ENCODE data around the gene KMT2E.

The KMT2E gene

DNA sequence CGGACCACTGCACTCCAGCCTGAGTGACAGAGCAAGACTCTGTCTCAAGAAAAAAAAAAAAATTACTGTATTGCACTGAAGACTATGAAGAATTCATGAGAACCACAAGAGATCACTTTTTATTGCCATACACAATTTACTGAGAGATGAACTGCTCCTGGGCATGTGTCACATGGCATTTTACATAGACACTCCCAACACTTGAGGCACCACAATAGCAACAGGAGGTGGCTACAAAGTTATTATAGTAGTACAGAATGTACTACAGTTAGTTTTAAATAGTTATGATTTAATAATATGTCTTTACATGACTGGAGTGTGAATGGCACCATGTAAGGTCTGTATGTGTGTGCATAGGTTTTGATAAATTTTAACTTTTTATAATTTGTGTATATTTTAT is 70.6 kb downstream of the KMT2E start:
- no peak for DNase-seq

GRCh38 chr7:105086850-105087249 is 72.8 kb downstream of the KMT2E start:
- DNase-seq: no peak

DNA sequence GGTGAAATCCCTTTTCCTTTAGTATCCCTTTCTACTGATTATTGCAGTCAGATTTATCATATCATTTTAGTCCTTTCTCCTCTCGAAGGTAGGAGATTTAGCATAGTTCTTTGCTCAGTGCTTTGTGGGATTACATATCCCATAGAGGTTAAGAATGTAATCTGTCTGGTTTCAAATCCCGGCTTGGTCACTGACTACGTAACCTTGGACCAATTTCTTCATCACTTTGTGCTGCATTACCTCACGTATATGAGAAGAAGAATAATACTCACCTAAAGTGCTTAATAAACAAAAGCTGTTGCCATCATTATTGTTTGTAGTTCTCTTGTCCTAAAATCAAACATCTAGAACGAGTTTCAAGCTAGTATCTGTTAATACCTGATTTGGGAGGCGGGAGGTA is 74.0 kb downstream of the KMT2E start:
- no peak for DNase-seq

DNA sequence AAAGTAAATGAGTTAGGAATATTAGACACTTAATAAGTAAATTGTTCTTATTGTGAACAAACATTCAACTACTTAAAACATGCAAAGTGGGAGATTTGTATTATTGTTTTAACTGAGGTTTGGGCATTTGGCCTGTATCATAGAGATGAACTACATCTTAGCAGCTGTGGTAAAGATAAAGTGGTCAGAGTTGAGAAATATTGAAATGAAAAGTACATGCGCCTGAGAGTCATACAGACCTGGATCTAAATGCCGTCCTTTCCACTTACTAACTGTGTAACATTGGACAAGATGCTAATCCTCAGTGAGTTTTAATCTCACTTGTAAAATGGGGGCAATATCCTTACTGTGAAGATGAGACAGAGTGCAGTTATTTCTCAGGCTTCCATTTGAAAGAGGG is 74.5 kb downstream of the KMT2E start:
- DNase-seq: no peak

DNA sequence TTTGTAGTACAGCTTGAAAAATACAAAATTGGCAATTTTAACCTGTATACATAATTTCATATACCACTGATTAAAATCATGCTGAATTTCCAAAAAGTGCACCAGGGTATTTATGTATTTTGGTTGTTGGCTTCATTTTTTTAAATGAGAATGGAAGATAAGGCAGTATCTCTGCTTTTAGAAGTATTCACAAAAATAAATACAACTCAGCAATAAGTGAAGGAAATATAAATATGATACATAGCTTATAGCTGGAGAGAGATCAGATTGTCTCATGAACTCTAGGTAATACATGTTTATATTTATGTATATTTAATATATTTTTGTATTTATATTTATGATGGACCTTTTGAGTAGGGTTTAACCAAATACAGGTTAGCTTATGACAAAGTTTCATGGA is 81.0 kb downstream of the KMT2E start:
- no peak for DNase-seq

DNA sequence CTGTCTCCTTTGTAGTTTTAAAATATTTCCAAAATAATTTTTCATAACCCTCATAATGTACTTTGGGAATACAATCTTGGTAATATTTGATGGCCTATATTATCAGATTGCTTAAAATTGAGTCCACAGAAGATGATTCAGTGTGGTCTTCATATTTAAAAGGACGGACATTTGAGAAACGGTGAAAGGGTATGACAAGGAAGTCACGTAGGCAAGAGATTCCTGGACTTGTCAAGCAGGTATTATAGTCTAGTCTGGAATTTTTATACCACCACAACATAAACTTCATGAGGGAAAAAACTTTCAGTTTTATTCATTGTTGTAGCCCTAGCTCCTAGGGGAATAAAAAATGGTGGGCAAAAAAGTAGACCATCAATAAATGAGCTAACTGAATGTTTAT is 82.3 kb downstream of the KMT2E start:
- no peak for DNase-seq

DNA sequence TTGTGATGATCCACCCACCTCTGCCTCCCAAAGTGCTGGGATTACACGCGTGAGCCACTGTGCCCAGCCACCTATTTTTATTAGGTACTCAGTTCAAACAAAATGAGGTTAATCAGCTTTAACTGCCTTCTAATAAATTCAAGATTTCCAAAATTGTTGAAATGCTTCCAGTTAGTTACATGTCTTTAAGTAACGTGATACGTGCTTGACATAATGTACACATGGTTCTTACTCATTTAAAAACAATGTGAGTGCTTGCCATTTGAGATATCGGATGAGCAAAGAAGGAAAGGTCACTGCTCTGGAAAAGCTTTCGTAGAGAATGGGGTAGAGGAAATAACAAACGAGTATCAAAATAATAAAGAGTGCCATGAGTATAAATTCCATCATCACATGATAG is 83.6 kb downstream of the KMT2E start:
- no peak for DNase-seq

GRCh38 chr7:105098863-105099515 is 85.0 kb downstream of the KMT2E start:
- no peak for DNase-seq

DNA sequence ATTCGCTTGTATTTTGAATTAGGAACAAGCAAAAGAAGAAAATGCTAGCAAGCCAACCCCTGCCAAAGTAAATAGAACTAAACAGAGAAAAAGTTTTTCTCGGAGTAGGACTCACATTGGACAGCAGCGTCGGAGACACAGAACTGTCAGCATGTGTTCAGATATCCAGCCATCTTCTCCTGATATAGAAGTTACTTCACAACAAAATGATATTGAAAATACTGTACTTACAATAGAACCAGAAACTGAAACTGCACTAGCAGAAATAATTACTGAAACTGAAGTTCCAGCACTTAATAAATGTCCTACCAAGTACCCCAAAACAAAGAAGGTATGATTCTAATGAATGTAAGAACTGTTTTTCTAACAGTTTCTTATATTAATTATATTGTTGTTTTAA is 87.9 kb downstream of the KMT2E start:
- DNase-seq: no peak

- no peak for DNase-seq
Measured at GRCh38 chr7:105102557-105103352, 88.8 kb downstream of the KMT2E start.

DNA sequence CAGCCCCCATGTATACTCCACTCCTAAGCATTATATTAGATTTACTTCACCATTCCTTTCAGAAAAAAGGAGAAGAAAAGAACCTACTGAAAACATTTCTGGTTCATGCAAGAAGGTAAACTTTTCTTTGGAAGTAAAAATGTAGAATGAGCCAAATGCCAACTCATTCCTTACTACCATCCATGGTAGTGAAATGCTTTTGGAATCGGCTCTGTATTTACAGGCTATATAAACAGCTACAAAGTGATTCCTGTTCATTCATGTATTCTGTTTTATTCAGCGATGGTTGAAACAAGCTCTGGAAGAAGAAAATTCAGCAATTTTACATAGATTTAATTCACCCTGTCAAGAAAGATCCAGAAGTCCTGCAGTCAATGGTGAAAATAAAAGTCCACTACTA is 91.6 kb downstream of the KMT2E start:
- DNase-seq: no peak

GRCh38 chr7:105106473-105106872 is 92.5 kb downstream of the KMT2E start:
- DNase-seq: no peak

- no peak for DNase-seq
Measured at GRCh38 chr7:105107458-105107857, 93.5 kb downstream of the KMT2E start.

DNA sequence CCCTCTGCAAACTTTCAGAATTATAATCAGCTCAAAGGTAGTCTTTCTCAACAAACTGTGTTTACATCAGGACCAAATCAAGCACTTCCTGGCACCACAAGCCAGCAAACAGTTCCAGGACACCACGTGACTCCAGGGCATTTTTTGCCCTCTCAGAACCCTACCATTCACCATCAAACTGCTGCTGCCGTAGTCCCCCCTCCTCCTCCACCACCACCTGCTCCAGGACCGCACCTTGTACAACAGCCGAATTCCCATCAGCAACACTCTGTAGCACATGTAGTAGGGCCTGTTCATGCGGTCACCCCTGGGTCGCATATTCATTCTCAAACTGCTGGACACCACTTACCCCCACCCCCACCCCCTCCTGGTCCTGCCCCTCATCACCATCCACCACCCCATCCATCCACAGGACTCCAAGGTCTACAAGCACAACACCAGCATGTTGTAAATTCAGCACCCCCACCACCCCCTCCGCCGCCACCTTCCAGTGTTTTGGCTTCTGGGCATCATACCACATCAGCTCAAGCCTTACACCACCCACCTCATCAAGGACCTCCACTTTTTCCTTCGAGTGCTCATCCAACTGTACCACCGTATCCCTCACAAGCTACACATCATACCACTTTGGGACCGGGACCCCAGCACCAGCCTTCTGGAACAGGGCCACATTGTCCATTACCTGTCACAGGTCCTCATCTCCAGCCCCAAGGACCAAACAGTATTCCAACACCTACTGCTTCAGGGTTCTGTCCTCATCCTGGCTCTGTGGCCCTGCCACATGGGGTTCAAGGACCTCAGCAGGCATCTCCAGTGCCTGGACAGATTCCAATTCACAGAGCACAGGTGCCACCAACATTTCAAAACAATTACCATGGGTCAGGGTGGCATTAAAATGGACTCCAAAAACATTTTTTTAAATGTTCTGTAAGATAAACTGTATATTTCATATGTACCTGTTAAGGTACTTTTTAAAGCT is 98.7 kb downstream of the KMT2E start:
- DNase-seq: no peak

- no peak for DNase-seq
Measured at GRCh38 chr7:105118612-105119600, 104.9 kb downstream of the KMT2E start.

DNA sequence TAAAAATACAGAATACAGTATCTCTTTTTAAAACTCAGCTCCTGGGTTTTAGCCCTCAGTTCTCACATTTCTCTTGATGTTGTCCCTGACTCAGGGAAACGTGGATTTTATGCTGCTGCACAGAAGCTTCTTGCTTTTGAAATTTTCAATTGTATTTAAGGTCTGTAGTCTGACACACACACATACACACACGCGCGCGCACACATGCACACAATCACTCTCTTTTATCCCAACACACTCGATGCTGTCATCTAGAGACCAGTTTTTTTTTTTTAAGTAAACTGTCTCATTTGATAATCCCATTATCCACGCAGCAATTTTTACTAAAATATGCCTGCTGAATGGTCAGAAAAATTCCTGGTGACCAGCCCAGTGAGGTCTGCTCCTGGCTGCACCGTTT is 108.6 kb downstream of the KMT2E start:
- DNase-seq: no peak

GRCh38 chr7:105125745-105126144 is 111.7 kb downstream of the KMT2E start:
- no peak for DNase-seq

DNA sequence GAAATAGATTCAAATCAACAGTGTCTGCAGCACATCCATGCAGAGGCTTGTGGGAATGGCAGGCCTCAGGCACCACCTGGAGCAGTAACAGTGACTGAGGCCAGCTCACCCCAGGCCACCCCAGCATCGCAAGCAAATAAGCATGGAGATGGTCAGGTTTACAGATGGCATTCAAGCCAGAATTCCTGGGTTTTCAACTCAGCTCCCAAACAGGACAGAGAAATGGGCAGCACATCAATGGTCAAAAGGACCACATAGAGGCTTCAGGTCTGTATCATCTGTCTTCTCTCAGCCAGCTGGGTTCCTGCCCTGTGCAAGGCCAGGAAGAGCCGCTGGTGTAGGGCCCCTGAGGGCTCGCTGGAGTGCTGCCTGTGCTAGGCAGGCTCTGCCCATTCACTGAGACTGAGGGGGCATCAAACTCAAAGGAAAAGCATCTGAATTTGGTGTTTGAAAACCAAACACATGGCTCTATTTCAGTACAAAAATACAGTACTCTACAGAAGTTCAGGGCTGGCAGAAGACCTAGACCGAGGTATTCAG is 112.5 kb downstream of the KMT2E start:
- no peak for DNase-seq

DNA sequence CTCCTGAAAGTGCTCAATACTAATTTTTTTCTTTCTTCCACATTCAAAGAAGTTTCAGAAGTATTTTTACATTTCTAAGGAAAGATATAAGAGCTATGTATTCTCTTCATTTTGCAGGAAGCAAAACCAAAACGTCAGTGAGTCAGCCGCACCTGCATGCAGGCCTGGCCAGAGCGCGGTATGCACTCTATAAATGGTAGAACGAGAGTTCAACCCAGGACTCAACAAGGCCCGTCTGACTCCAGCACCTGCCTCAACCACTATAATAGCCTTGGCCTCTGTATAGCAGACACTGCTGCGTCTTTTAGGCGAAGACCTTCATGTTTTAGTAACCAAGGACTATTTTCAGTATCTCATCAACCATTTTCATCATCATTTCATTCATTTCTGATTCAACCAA is 113.2 kb downstream of the KMT2E start:
- DNase-seq: no peak

DNA sequence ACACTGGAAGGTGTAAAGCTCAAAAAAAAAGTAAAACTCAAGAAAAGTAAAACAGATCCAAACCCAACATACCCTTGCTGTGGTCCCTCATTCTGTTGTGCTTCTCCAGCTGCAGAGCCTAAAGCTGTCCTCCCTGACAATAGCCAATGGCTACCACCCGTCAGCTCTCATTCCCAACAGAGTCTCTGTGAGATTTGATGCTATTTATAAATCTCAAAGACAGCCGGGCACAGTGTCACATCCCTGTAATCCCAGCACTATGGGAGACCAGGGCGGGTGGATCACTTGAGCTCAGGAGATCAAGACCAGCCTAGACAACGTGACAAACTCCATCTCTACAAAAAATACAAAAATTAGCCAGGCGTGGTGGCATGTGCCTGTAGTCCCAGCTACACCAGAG is 116.0 kb downstream of the KMT2E start:
- DNase-seq: no peak

DNA sequence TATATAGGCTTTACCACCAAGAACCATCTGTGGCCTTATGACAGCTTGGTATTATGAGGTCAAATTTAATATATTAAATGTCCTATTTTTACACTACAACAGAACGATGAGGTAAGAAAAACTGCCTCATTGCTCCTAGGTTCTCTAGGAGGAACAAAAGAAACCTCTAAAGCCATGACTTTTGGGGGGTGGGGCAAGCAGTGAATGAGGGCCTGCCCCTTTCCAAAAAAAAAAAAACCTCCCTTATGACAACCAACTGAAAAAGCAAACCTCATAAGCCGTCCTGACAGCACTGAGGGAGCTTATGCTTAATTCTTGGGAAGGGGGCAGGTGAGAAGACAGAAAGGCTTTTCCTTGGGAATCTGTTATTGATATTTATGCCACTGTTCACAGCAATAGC is 116.6 kb downstream of the KMT2E start:
- no peak for DNase-seq

All from NCI-H774 (cell line).